GM21528 (cell line): Measurements from ENCODE around the gene KDM8.
"Not testable (repeated sequence)": the region's sequence is repeated elsewhere in the genome, so short reads cannot be mapped to it uniquely, and the experiment has no call there.

ENCODE experiments used
- ATAC-seq: cut with Tn5 transposase; IDR thresholded peaks from one replicate; pipeline ENCODE4 v1.9.1; 2021; ENCODE audit warnings: mild to moderate bottlenecking, moderate library complexity; ENCODE audit not compliant: unreplicated experiment, low FRiP score

KDM8 gene

DNA sequence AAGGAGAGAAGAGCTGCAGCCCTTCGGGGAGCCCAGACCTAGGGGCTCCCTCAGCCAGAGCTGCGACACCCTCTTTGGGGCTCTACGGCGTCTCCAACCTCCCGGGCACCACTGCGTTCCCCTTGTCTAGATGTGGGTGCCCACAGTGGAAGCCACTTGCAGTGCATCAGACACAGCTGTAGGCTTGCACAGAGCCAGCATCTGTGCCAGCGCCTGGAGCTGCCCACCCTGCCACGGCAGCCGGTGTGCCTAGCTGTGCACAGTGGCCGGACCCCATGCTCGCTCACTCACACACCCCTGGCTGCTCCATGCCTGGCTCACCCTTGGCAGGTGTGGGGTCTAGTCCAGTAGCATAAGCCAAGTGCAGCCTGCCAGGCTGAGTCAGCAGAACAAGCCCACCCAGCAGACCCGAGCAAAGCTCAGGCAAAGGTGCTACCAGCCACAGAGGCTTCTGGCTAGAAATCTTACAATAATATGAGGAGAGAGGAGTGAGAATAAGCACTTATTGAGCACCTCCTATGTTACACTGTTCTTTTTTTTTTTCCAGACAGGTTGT, 12.9 kb upstream of the KDM8 start:
- ATAC-seq, result no peak

GRCh38 chr16:27191352-27191924, 11.9 kb upstream of the KDM8 start:
- ATAC-seq, result no peak

- ATAC-seq, result no peak
Observed at GRCh38 chr16:27193300-27193990, 9.9 kb upstream of the KDM8 start.

- no peak for ATAC-seq
Observed at GRCh38 chr16:27195076-27195741, 8.1 kb upstream of the KDM8 start.

GRCh38 chr16:27195941-27196595, 7.3 kb upstream of the KDM8 start:
- ATAC-seq, result no peak

GRCh38 chr16:27197004-27197403, 6.3 kb upstream of the KDM8 start:
- ATAC-seq, result no peak

GRCh38 chr16:27198451-27199234, 4.7 kb upstream of the KDM8 start:
- ATAC-seq, result no peak

DNA sequence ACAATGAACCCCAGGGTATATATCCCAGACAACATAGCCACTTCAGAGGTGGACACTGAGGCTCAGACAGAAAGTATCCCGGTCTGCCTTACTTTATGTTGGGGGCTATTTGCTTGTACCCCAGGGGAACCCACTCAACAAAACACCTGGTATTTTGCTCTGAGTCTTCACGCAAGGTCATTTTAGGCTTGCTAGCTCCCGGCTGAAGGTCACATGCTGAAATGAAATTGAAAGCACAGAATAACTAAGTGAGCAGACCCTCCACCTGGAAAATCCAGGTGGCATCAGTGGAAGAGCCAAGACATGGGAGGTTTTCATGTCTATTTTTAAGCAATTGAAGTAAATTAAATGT, 4.1 kb upstream of the KDM8 start:
- no peak for ATAC-seq

DNA sequence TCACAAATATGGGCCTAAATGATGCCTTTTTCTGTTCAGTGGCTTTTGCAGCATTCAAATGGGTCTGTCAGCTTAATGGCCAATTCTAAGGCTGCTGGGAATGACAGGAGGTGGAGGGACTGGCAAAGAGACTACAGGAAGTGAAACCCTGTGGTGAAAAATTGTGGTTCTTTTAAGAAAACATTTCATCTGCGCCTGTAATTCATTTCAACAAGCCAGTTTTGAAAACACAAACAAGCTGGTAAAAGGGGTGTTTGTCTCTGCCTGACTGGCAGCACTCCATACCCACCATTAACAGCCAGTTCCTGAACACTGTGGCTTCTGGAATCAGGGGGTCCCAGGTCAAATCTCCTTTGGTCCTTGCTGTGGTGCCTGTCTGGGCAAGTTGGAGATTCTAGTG, 3.6 kb upstream of the KDM8 start:
- ATAC-seq, result no peak

DNA sequence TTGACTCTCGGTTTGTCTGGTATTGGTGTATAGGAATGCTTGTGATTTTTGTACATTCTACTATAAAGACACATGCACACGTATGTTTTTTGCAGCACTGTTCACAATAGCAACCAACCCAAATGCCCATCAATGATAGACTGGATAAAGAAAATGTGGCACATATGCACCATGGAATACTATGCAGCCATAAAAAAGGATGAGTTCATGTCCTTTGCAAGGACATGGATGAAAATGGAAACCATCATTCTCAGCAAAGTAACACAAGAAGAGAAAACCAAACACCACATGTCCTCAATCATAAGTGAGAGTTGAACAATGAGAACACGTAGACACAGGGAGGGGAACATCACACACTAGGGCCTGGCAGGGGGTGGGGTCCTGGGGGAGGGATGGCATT, 2.4 kb upstream of the KDM8 start:
- ATAC-seq, result not testable (repeated sequence)

DNA sequence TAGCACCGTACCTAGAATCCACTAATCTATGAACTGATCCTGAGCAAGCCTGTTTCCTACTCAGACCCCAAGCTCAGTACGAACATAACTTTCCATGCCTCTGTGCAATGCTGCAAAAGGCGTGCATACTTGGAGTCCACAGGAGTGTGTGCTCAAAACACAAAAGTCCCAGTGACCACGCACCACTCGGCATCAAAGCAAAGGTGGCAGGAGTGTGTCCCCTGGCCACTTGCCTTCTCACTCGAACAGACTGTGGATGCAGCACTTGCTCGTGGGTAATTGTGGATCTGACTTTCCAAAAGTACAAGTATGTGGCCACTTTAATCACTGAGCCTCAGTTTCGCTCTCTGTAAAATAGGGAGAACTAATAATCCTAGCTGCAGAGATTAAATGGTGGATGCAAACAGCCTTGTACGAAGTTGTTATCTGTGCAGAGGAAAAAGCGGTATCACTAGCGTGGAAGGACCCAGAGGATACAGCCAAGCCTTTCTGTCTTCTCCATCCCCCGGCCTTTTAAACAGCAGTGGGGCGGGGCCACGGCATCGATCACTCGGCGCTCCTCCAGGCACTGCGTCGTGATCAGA, 311 bp upstream of the KDM8 start:
- peak; percentile 65 for ATAC-seq

- no peak for ATAC-seq
Observed at GRCh38 chr16:27204312-27204915, 1.1 kb downstream of the KDM8 start.

- ATAC-seq, result no peak
Observed at GRCh38 chr16:27205423-27206065, 2.2 kb downstream of the KDM8 start.

DNA sequence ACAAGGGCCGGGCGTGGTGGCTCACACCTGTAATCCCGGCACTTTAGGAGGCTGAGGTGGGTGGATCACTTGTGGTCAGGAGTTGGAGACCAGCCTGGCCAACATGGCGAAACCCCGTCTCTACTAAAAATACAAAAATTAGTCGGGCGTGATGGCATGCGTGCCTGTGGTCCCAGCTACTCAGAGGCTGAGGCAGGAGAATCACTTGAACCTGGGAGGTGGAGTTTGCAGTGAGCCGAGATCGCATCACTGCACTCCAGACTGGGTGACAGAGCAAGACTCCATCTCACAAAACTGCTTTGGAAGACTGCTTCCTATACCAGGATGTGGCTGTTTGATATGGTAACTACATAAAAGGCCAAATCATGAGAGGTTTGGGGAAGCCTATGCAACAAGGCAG, 3.8 kb downstream of the KDM8 start:
- ATAC-seq, result not testable (repeated sequence)

GRCh38 chr16:27208081-27208680, 4.9 kb downstream of the KDM8 start:
- ATAC-seq, result no peak

DNA sequence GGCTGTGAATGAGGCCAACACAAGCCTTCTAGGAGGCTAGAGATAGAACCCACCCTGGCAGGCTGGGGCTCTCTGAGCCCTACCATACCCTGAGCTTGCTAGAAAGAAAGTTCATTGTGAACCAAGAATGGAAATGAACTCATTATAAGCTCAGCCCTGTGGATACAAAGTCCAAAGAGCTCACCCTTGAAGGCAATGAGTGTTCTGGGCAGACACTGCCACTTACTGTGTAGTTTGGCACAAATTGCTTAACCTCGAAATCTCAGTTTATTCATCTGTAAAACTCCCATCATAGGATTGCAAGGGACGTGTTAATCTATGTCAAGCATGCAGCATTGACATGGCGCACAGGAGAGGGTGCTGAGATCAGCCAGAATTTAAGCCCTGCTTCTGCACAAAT, 5.5 kb downstream of the KDM8 start:
- ATAC-seq, result no peak

DNA sequence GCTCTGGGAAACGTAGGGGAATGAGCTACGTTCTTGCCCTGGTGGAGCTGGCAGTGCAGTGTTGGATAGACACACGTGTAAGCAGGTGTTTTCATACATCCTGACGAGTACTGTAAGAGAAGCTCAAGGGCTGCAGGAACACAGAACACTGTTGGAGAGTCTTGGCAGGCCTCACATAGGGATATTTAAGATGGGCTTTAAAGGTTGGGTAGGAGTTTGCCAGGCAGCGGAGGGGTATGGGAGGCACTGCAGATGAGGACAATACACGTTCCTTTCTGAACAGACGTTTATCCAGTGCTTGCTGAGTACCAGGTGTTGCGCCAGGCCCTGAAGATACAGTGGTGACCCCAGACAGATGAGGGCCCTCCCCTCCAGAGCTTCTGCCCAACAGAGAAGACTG, 6.3 kb downstream of the KDM8 start:
- ATAC-seq, result no peak

- no peak for ATAC-seq
Observed at GRCh38 chr16:27210174-27210573, 6.8 kb downstream of the KDM8 start.

DNA sequence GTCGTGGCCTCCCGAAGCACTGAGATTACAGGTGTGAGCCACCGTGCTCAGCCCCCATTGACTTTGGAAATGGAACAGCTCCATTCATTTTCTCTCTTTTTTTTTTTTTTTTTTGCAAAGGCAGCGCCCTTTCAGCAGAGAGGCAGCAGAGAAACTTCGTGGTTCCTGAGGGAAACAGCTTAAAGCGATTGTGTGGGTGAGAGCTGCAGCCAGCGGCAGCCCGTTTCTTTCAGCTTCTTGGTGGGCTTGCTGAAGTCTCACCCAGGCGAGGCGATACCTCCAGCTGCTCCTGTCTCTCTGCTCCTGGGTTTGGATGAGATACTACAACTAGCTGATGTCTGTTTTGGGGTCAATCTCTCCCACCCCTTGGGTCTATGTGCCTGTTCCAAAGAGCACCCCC, 7.7 kb downstream of the KDM8 start:
- no peak for ATAC-seq
